HG02678 (cell line): ENCODE measurements around the gene SLCO2B1.

Source experiments
- ATAC-seq: cut with Tn5 transposase; IDR thresholded peaks from one replicate; pipeline ENCODE4 v1.9.1; 2021; ENCODE audit warnings: mild to moderate bottlenecking, moderate library complexity; ENCODE audit not compliant: unreplicated experiment

Gene SLCO2B1

DNA sequence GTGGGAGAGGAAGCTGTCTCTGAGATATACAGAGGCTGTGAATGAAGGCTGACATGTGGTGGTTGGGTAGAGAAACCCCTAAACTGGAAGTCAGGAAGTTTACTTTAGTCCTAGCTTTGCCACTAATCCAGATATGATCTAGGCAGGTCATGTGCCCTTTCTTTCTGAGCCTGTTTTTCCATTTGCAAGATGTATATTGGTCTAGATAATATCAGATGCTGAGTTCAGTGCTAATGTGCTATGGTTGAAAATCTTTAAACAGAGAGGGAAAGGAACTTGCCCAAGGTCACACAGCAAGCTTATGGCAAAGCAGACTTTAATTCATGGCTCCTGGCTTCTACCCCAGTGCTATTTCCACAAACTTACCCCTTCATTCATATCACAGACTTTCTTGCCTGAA, 63.9 kb downstream of the SLCO2B1 start:
- no peak for ATAC-seq

DNA sequence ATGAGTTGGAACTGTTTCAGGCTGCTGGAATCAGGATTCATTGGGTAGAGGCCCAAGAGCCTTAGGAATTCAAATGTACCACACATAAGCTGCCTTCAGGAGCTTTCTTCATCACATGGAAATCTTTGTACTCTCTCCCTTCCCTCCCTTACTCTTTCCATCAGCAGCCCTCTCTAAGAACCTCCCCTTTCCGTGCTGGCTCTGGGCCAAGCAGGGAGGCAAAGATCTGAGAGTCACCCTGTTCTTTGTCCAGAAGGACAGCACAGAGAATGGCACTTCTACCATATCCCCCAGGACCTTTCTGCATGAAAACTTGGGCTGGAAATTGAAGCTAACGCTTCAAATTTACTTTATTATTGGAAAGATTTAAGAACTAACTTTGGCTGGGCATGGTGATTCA, 69.0 kb downstream of the SLCO2B1 start:
- ATAC-seq = no peak

DNA sequence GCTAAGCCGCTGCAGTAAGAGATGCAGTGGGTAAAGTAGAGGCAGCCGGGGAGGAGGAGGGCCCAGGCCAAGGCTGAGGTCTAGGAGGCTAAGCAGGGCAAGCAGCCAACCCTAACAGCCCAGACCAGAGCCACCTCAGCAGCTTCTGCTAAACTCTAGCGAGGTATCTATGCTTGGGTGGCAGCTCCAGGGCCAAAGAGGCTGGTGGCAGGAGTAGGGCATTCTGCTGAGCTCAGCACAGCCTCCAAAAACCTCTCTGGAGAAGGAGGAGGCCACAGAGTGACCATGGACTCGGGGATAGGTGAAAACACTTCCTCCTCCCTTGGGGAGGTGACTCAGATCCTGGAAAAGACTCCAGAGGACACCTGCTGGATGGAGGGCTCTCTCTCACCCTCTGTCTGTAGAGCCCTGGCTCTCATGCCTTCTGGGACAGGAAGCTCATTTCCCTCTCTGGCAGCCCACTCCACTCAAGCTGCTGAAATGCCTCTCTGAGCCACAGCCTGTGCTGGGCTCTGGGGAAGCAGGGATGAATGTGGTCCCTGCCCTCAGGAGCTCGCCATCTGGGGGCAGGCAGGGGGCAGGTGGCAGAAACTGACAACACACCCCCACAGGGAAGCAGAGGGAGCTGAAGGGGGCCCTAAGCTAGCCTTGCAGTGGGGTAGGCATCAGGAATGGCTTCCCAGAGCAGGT, 73.2 kb downstream of the SLCO2B1 start:
- no peak for ATAC-seq

GRCh38 chr11:75225794-75226193, 74.9 kb downstream of the SLCO2B1 start:
- no peak for ATAC-seq

DNA sequence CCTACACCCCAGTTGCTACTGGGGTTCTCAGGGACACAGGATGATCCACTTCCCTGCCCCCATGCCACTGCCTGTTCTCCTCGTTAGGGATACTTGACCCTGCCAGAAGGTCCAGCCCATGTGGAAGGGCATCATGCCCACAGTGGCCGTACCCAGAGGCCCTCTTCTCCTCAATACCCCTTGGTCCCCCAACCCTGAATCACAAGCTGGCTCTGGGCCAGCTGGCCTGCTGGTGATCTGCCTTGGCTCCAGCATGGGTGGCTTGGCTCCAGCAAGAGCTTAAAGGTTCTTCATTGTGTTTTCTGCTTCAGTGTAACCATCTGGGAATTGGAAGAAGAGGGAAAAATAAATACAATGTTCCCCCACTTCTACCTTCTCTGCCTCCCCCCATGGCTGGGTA, 78.6 kb downstream of the SLCO2B1 start:
- ATAC-seq = no peak

DNA sequence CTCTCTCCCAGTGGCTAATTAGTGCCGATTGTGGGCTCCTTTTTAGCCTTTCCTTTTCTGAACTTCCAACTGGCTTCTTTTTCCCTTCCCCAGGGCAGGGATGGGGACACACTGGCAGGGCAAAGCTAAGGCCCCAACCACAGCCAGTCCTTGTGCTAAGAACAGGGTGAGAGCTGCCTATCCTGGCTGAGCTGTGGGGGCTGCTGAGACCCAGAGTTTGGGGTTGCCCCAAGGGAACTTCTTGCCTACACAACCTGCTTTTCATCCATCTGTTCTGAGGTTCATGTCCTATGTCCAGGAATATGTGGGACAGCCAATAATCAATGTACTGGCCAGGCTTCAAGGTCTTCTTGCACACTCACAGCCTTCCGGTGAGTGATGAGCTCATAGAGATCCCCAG, 79.7 kb downstream of the SLCO2B1 start:
- no peak for ATAC-seq

- no peak for ATAC-seq
These were observed 82.9 kb downstream of the SLCO2B1 start for GRCh38 chr11:75233754-75234172.

GRCh38 chr11:75236062-75236461, 85.2 kb downstream of the SLCO2B1 start:
- ATAC-seq = no peak

- ATAC-seq = no peak
These were observed 86.1 kb downstream of the SLCO2B1 start for GRCh38 chr11:75237050-75237449.

- no peak for ATAC-seq
These were observed 87.9 kb downstream of the SLCO2B1 start for GRCh38 chr11:75238595-75239440.

DNA sequence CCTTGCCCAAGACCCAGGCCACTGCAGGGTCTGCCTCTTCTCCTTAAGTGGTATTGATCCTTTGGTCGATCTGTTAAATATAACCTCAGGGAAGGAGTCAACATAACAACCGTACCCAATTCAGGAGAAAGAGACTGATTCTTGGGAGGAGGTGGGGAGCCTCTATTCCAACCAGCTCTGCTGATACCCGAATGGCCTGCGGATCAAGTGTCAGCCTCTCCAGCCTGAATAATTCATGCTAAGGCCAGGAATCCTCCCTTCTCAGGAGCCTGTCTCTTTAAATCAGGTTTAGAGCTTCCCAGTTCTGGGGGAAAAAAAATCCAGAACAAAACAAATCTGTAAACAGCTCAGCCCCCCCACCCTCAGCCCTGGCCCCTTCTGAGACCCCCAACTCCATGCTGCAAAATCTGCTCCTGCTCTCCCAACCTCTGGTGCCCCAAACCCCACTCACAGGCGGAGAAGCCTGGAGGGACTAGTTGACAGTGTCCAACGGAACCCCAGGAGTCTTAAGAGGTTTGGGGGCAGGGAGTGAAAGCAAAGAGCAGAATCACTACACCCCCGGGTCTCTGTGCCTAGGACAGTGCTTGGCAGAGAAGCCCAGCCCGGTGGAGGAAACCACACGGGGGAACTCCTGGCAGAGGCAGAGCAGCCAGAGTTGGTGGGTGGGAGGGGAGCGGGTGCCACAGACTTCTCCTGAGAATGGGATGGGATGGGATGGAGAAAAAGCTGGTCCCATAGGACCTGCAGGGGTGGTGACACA, 88.8 kb downstream of the SLCO2B1 start:
- ATAC-seq = no peak

- ATAC-seq = no peak
These were observed 89.6 kb downstream of the SLCO2B1 start, which contains the start of gene TPBGL for GRCh38 chr11:75240311-75241035. Gene TPBGL, plus strand, starts transcription at chr11:75240774. Its CDS starts 276 bp downstream, at chr11:75241050.

DNA sequence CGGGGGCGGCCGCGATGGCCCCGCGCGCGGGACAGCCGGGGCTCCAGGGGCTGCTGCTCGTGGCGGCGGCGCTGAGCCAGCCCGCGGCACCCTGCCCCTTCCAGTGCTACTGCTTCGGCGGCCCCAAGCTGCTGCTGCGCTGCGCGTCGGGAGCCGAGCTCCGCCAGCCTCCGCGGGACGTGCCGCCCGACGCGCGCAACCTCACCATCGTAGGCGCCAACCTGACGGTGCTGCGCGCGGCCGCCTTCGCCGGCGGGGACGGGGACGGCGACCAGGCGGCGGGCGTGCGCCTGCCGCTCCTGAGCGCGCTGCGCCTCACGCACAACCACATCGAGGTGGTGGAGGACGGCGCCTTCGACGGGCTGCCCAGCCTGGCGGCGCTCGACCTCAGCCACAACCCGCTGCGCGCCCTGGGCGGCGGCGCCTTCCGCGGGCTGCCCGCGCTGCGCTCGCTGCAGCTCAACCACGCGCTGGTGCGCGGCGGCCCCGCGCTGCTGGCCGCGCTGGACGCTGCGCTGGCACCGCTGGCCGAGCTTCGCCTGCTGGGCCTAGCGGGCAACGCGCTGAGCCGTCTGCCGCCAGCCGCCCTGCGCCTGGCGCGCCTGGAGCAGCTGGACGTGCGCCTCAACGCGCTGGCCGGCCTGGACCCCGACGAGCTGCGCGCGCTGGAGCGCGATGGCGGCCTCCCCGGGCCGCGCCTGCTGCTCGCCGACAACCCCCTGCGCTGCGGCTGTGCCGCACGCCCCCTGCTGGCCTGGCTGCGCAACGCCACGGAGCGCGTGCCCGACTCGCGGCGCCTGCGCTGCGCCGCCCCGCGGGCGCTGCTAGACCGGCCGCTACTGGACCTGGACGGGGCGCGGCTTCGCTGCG, 90.4 kb downstream of the SLCO2B1 start:
- ATAC-seq = peak; percentile 87

DNA sequence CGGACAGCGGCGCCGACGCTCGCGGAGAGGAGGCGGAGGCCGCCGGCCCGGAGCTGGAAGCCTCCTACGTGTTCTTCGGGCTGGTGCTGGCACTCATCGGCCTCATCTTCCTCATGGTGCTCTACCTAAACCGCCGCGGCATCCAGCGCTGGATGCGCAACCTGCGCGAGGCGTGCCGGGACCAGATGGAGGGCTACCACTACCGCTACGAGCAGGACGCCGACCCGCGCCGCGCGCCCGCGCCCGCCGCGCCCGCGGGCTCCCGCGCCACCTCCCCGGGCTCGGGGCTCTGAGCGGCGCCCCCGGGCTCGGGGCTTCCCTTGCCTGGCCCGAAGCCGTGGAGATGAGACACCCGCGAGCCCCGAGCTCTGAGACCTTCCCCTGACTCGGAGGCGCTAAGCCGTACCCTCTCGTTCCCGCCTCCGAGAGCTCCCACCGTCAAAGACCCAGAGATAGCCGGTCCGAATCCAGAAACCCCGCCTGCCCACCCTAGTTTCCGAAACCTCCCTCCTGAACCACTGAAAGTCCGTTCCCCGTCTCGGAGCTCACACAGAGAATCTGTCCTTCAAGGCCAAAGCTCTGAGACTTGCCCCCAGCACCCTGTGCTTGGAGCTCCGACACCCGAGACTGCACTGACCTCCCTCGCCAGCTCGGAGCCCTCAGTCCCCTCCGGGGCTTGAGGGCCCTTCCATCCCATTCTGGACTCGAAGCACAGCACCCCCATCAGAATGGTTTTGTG, 91.2 kb downstream of the SLCO2B1 start:
- ATAC-seq = no peak

GRCh38 chr11:75242722-75243600, 92.1 kb downstream of the SLCO2B1 start:
- no peak for ATAC-seq

- ATAC-seq = no peak
These were observed 93.3 kb downstream of the SLCO2B1 start for GRCh38 chr11:75244052-75244814.

DNA sequence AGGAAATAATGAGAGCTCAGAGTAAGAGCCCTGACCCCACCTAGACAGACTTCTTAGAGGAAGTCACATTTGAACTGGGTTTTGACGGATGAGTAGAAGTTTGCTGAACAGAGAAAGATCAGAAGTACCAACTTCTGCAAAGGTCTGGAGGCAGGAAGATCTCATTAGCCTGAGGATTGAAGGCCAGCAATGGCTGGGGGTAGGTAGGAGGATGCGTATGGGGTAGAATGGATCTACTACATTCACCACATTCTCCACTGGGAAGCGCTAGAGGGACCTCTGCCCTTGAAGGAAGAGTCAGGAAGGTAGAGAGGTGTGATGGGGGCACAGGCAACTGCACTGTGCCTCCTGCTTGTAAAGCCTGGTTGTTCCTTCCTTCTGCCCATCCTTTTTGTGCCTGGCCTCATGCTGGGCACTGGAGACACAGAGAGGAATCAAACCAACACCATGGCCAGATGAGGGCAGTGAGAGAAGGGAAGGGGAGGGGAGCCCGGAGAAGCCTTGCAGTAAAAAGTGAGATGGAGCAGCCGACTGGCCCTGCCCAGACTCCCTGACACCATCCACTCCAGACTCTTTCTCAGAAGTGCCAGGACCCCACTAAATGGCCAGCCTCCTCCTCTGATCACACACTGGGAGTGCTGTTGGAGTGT, 94.6 kb downstream of the SLCO2B1 start:
- no peak for ATAC-seq
